ENCODE data around the gene SLC7A5.
A peak's percentile ranks its signal among the peaks of the same experiment; 100 is the strongest.

Gene SLC7A5

DNA sequence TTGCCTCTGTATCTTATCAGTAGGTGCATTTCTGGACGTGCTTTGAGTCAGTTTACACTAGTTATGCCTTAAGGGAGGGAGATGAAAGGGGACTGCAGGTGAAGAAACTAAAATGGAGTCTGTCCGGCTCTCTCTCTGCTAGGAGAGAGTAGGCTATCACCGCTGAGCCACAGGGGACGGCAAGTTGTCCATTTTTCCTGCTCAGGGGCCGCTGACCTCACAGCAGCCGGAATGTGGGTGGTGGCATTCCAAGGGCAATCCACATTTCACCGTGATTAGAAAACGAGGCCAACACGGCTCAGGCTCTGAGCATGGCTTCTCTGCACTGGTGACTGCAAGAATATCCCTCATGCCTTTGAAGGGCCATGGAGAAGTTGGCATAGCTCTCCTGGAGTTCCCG is 84.5 kb downstream of the SLC7A5 start:
- no peaks in the 10 kb centered on the region for H3K27me3 ChIP-seq (ENCODE audit: insufficient read depth, low read length, poor library complexity, severe bottlenecking)
- H3K36me3 ChIP-seq (ENCODE audit: insufficient read depth, low read length), result no peaks in the 10 kb centered on the region
- no peak overlapping the region for H2AFZ ChIP-seq (ENCODE audit: low read length)
- peaks cover 14% of the 10 kb centered on the region for H3K4me1 ChIP-seq (ENCODE audit: insufficient read depth, low read length, poor library complexity, severe bottlenecking)
- no peak overlapping the region for H3K4me3 ChIP-seq (ENCODE audit: low read length, poor library complexity, severe bottlenecking)
- H3F3A ChIP-seq (ENCODE audit: low read depth), result 0 out of 2 replicates have a peak, but pooled peaks cover 2% of the 10 kb centered on the region
- TF ChIP-seq, protein P1, sequence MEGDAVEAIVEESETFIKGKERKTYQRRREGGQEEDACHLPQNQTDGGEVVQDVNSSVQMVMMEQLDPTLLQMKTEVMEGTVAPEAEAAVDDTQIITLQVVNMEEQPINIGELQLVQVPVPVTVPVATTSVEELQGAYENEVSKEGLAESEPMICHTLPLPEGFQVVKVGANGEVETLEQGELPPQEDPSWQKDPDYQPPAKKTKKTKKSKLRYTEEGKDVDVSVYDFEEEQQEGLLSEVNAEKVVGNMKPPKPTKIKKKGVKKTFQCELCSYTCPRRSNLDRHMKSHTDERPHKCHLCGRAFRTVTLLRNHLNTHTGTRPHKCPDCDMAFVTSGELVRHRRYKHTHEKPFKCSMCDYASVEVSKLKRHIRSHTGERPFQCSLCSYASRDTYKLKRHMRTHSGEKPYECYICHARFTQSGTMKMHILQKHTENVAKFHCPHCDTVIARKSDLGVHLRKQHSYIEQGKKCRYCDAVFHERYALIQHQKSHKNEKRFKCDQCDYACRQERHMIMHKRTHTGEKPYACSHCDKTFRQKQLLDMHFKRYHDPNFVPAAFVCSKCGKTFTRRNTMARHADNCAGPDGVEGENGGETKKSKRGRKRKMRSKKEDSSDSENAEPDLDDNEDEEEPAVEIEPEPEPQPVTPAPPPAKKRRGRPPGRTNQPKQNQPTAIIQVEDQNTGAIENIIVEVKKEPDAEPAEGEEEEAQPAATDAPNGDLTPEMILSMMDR (conservative IDR thresholded peaks at IDR 0.05; ENCODE audit: low read length), result no peak
- no peak for TF ChIP-seq EZH2phosphoT487 (IDR thresholded peaks at IDR 0.05; ENCODE audit: borderline replicate concordance)
- H3K4me2 ChIP-seq (ENCODE audit: low read depth, low read length, poor library complexity, severe bottlenecking), result no peak overlapping the region
- H3K9me3 ChIP-seq (ENCODE audit: insufficient read depth, low read depth, low read length), result no peaks in the 10 kb centered on the region
- H3K9me2 ChIP-seq (replicated peaks; ENCODE audit: low read depth, low read length), result no peaks in the 10 kb centered on the region
- no peak overlapping the region for H3K9ac ChIP-seq (ENCODE audit: low read depth, low read length, poor library complexity, severe bottlenecking)
- H4K20me1 ChIP-seq (ENCODE audit: insufficient read depth, low read length, poor library complexity, severe bottlenecking), result no peaks in the 10 kb centered on the region
- no peaks in the 10 kb centered on the region for H3K79me2 ChIP-seq (ENCODE audit: insufficient read depth, low read length)

DNA sequence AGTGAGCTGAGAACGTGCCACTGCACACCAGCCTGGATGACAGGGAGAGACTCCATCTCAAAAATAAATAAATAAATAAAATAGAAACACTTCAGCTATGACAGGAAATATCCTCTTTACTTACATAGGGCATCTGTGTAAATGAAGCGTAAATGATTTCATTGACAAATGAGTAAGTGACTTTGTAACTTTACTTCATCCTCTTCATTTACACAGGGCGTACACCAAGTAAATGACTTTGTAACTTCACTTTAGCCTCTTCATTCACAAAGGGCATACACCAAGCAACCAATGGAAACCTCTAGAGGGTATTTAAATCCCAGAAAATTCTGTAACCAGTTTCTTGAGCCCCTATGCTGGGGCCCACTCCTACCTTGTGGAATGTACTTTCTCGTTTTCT is 87.3 kb downstream of the SLC7A5 start:
- Histone ChIP-seq H3K9me3 (ENCODE audit: insufficient read depth, low read depth, low read length) (no peaks in the 10 kb centered on the region), H3K9me2 (replicated peaks; ENCODE audit: low read depth, low read length) (no peaks in the 10 kb centered on the region), H3F3A (ENCODE audit: low read depth) (0 out of 2 replicates have a peak, but pooled peaks cover 2% of the 10 kb centered on the region), H3K4me1 (ENCODE audit: insufficient read depth, low read length, poor library complexity, severe bottlenecking) (peaks cover 32% of the 10 kb centered on the region), H4K20me1 (ENCODE audit: insufficient read depth, low read length, poor library complexity, severe bottlenecking) (no peaks in the 10 kb centered on the region), H3K36me3 (ENCODE audit: insufficient read depth, low read length) (no peaks in the 10 kb centered on the region), H3K4me3 (ENCODE audit: low read length, poor library complexity, severe bottlenecking) (no peak overlapping the region), H3K27me3 (ENCODE audit: insufficient read depth, low read length, poor library complexity, severe bottlenecking) (no peaks in the 10 kb centered on the region), H3K4me2 (ENCODE audit: low read depth, low read length, poor library complexity, severe bottlenecking) (no peak overlapping the region), H3K9ac (ENCODE audit: low read depth, low read length, poor library complexity, severe bottlenecking) (no peak overlapping the region), H2AFZ (ENCODE audit: low read length) (no peak overlapping the region), H3K79me2 (ENCODE audit: insufficient read depth, low read length) (no peaks in the 10 kb centered on the region)
- TF ChIP-seq, protein P1 (conservative IDR thresholded peaks at IDR 0.05; ENCODE audit: low read length), result no peak
- no peak for TF ChIP-seq EZH2phosphoT487 (IDR thresholded peaks at IDR 0.05; ENCODE audit: borderline replicate concordance)

DNA sequence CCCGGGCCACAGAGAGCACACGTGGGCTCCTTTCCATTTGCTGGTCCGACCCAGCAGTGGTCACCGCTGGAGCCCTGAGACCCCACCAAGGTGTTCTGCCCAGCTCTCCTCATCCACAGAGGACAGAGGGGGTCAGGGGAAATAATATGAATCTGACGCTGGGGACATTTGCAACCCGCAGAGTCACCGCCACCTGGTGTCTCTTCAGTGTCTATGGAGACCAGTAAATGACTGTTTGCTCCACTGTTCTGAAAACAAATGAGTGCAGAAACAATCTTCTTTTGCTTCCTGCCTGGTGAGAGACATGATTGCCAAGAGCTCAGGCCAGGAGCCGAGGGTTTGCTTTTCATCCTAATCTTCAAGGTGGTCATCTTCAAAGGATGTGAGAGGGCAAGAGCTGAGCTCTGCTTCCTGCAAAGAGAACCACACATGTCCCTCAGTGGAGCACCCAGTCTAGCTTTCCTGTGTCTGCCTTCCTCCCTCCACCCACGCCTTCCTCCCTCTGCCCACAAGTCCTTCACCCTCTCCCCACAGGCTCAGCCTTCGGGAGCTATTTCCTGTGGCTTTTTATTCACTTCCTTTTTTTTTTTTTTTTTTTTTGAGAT is 88.8 kb downstream of the SLC7A5 start:
- Histone ChIP-seq H3F3A (ENCODE audit: low read depth) (0 out of 2 replicates have a peak, but pooled peaks cover 2% of the 10 kb centered on the region), H3K9me2 (replicated peaks; ENCODE audit: low read depth, low read length) (no peaks in the 10 kb centered on the region), H2AFZ (ENCODE audit: low read length) (no peak overlapping the region), H3K9ac (ENCODE audit: low read depth, low read length, poor library complexity, severe bottlenecking) (peak overlapping the region; percentile 76), H3K79me2 (ENCODE audit: insufficient read depth, low read length) (no peaks in the 10 kb centered on the region), H3K27me3 (ENCODE audit: insufficient read depth, low read length, poor library complexity, severe bottlenecking) (no peaks in the 10 kb centered on the region), H3K4me3 (ENCODE audit: low read length, poor library complexity, severe bottlenecking) (peak overlapping the region; percentile 37), H3K4me1 (ENCODE audit: insufficient read depth, low read length, poor library complexity, severe bottlenecking) (peaks cover 35% of the 10 kb centered on the region), H3K36me3 (ENCODE audit: insufficient read depth, low read length) (no peaks in the 10 kb centered on the region), H3K4me2 (ENCODE audit: low read depth, low read length, poor library complexity, severe bottlenecking) (peak overlapping the region; percentile 75), H4K20me1 (ENCODE audit: insufficient read depth, low read length, poor library complexity, severe bottlenecking) (no peaks in the 10 kb centered on the region), H3K9me3 (ENCODE audit: insufficient read depth, low read depth, low read length) (no peaks in the 10 kb centered on the region)
- no peak for TF ChIP-seq EZH2phosphoT487 (IDR thresholded peaks at IDR 0.05; ENCODE audit: borderline replicate concordance)
- TF ChIP-seq, protein P1 (conservative IDR thresholded peaks at IDR 0.05; ENCODE audit: low read length), result 0 out of 2 replicates have a peak, but pooled peaks have one; percentile 18

All from Loucy (cell line).